OCI-LY1 (cell line): ENCODE data around the gene DIRAS1.

ENCODE experiments used
- CTCF ChIP-seq: fragments of 200-600 bp; sonication (generic), shearing (Covaris generic); IDR thresholded peaks from 2 replicates; pipeline ENCODE4 v1.5.1; 2017; ENCODE audit warnings: mild to moderate bottlenecking, antibody characterized with exemption, low read length, moderate library complexity, mixed read lengths
- EZH2 ChIP-seq: fragments of 200-600 bp; sonication (generic), shearing (Covaris generic); IDR thresholded peaks from 2 replicates; pipeline ENCODE4 v1.8.0; 2017; ENCODE audit warnings: borderline replicate concordance, mixed run types, mild to moderate bottlenecking, antibody characterized with exemption, low read length, moderate library complexity, mixed read lengths

GRCh38 chr19:2719920-2720776 lies 1.0 kb downstream of the DIRAS1 start:
- TF ChIP-seq EZH2: no peak
- no peak for TF ChIP-seq CTCF
